RWPE1 (cell line): ENCODE data around the gene PRIMPOL.
"Not testable (repeated sequence)": the region's sequence is repeated elsewhere in the genome, so short reads cannot be mapped to it uniquely, and the experiment has no call there.

Experiments used
- CTCF ChIA-PET: fragments of 350-600 bp; sonication (Branson Sonifier 250); formaldehyde crosslinking; extraction: SDS; loops from one replicate; lab custom pipeline; 2021; lab: Yijun Ruan, JAX
- POLR2A ChIA-PET: fragments of 400-600 bp; formaldehyde crosslinking; extraction: SDS; loops from one replicate; lab custom pipeline; 2020; ENCODE audit warnings: antibody characterized with exemption; ENCODE audit not compliant: low non-redundant PET; lab: Yijun Ruan, JAX
- DNase-seq: peaks from one replicate; pipeline ENCODE4 v3.0.0; 2012; ENCODE audit warnings: low spot score
- H3K27ac ChIP-seq: fragments of 450-650 bp; 2 replicates; pipeline ENCODE4 v1.5.1; 2017
- TF ChIP-seq, protein P1 (sequence below): fragments of 450-650 bp; conservative IDR thresholded peaks from 2 replicates; pipeline ENCODE4 v1.5.1; 2017; ENCODE audit warnings: low read depth, mild to moderate bottlenecking

The PRIMPOL gene

GRCh38 chr4:184616633-184617551 lies 32.6 kb upstream of the PRIMPOL start:
- TF ChIP-seq, protein P1, sequence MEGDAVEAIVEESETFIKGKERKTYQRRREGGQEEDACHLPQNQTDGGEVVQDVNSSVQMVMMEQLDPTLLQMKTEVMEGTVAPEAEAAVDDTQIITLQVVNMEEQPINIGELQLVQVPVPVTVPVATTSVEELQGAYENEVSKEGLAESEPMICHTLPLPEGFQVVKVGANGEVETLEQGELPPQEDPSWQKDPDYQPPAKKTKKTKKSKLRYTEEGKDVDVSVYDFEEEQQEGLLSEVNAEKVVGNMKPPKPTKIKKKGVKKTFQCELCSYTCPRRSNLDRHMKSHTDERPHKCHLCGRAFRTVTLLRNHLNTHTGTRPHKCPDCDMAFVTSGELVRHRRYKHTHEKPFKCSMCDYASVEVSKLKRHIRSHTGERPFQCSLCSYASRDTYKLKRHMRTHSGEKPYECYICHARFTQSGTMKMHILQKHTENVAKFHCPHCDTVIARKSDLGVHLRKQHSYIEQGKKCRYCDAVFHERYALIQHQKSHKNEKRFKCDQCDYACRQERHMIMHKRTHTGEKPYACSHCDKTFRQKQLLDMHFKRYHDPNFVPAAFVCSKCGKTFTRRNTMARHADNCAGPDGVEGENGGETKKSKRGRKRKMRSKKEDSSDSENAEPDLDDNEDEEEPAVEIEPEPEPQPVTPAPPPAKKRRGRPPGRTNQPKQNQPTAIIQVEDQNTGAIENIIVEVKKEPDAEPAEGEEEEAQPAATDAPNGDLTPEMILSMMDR = no peak
- ChIA-PET POLR2A (no interaction called here), CTCF (interaction anchor here (0.5 to 0.7 kb wide), 3 partner anchors 28 to 455 kb away, joined by 3 to 4 read pairs (median 4); no protein-coding TSS in a partner anchor)
- no peak for DNase-seq
- no peak overlapping the region for H3K27ac ChIP-seq

DNA sequence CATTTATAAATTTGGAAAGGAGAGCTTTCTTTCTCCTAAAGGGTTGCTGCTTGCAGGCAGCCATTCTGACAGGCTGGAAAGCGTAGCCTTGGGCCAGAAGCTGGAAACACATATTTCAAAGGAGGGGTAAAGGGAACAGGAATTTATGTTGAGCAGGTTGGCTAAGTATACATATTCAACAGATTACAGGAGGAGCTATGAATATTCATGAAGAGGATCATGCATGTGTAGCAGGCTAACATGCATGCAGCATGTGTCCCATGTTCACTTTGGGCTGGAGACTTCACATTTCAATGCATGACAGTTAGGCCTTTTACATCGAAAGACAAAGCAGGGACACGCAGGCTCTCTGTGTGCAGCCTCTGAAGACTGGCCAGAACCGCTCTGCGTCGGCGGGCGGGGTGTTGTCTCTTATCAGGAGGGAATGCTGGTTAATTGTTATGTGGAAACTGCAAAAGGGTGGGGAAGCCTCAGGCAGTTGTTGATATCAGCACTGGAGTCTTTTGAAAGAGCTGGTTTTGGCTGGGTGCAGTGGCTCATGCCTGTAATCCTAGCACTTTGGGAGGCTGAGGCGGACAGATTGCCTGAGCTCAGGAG lies 31.8 kb upstream of the PRIMPOL start:
- TF ChIP-seq, protein P1 = no peak
- POLR2A ChIA-PET = no interaction called here
- no peak for DNase-seq
- H3K27ac ChIP-seq = no peak overlapping the region
- CTCF ChIA-PET = interaction anchor here (0.5 to 0.7 kb wide), 3 partner anchors 29 to 354 kb away, joined by 3 to 4 read pairs (median 4); no protein-coding TSS in a partner anchor

- POLR2A ChIA-PET = no interaction called here
- CTCF ChIA-PET = interaction anchor here (0.7 kb wide), 1 partner anchor 704 kb away, joined by 3 read pairs; no protein-coding TSS in a partner anchor
- TF ChIP-seq, protein P1 = no peak
- H3K27ac ChIP-seq = no peak overlapping the region
- DNase-seq = no peak
These were observed 29.2 kb upstream of the PRIMPOL start for GRCh38 chr4:184620212-184620867.

DNA sequence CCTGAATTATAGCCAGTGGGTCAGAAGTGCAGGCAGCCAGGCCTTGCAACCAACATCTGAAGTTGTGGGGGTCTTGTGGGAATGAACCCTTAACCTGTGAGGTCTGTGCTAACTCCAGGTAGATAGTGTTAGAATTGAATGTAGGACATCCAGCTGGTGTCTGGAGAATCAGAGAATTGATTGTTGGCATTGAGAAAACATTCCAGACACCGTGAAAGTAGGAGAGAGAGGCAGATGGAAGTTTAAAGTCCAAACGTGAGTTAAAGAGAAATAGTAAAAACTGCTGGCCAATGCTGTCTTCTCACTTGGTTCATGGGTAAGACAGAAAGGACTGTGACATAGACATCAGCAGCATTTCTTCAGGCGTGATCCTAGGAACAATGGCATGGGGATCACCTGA lies 28.0 kb upstream of the PRIMPOL start:
- TF ChIP-seq, protein P1 = no peak
- ChIA-PET CTCF (no interaction called here), POLR2A (no interaction called here)
- DNase-seq = no peak
- no peak overlapping the region for H3K27ac ChIP-seq

GRCh38 chr4:184624504-184624903 lies 25.0 kb upstream of the PRIMPOL start:
- POLR2A ChIA-PET, CTCF ChIA-PET, DNase-seq, H3K27ac ChIP-seq: not testable (repeated sequence)

DNA sequence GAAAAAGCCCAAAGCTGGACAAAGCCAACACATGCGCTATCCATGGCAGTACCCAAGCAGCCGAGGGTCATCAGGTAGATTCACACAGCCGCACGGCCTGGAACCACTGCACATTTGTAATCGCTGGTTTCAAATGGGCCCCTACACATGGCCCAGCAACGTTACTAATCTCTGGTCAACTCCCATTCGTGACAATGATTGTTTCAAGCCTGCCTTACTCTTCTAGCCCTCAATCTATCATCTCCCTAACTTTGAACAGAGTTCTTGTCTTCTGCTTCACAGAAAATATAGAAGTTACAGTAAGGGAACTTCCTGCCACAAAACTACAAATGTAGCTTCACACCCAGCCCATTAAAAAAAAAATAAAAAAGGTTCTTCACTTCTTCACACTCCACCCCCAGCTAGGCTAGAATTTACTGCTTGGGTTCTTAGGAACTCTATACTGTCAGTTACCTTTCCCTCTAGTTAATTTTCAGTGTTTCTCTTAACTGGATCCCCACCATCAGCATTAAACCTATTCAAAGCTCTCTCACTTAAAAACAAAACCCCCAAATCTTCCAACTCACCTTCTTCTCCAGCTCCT lies 24.5 kb upstream of the PRIMPOL start:
- ChIA-PET CTCF (no interaction called here), POLR2A (no interaction called here)
- TF ChIP-seq, protein P1 = no peak
- no peak overlapping the region for H3K27ac ChIP-seq
- no peak for DNase-seq

- DNase-seq, H3K27ac ChIP-seq, POLR2A ChIA-PET, CTCF ChIA-PET: not testable (repeated sequence)
These were observed 23.5 kb upstream of the PRIMPOL start for GRCh38 chr4:184625783-184626596.
